Ectodermal cell (in vitro differentiated cells): ENCODE measurements around the gene STK32C.

ENCODE experiments used
- H3K27ac ChIP-seq: 2 replicates; pipeline ENCODE4 v1.7.0; 2013; ENCODE audit warnings: mild to moderate bottlenecking, low read depth, low read length; ENCODE audit not compliant: insufficient read depth, poor library complexity, severe bottlenecking
- H3K27me3 ChIP-seq: 2 replicates; pipeline ENCODE4 v1.7.0; 2013; ENCODE audit warnings: mild to moderate bottlenecking, low read length; ENCODE audit not compliant: insufficient read depth, control insufficient read depth, poor library complexity, severe bottlenecking
- H3K36me3 ChIP-seq: one replicate; pipeline ENCODE4 v1.7.0; 2013; ENCODE audit warnings: low read length; ENCODE audit not compliant: control insufficient read depth, insufficient read depth
- H3K4me1 ChIP-seq: one replicate; pipeline ENCODE4 v1.7.0; 2013; ENCODE audit warnings: low read length; ENCODE audit not compliant: control insufficient read depth, insufficient read depth
- H3K4me3 ChIP-seq: 2 replicates; pipeline ENCODE4 v1.7.0; 2013; ENCODE audit warnings: low read depth, low read length, control low read depth; ENCODE audit not compliant: insufficient read depth
- H3K9me3 ChIP-seq: 2 replicates; pipeline ENCODE4 v1.7.0; 2013; ENCODE audit warnings: mild to moderate bottlenecking, low read length, moderate library complexity; ENCODE audit not compliant: control insufficient read depth
- whole genome bisulfite sequencing, 2 experiments: methylation state at CpG; one replicate each; pipeline ENCODE4 v1.1.7; 2013; ENCODE audit warnings: missing lambda C conversion rate in 2 of 2; 5-methylcytosine and 5-hydroxymethylcytosine counted together

Gene STK32C

DNA sequence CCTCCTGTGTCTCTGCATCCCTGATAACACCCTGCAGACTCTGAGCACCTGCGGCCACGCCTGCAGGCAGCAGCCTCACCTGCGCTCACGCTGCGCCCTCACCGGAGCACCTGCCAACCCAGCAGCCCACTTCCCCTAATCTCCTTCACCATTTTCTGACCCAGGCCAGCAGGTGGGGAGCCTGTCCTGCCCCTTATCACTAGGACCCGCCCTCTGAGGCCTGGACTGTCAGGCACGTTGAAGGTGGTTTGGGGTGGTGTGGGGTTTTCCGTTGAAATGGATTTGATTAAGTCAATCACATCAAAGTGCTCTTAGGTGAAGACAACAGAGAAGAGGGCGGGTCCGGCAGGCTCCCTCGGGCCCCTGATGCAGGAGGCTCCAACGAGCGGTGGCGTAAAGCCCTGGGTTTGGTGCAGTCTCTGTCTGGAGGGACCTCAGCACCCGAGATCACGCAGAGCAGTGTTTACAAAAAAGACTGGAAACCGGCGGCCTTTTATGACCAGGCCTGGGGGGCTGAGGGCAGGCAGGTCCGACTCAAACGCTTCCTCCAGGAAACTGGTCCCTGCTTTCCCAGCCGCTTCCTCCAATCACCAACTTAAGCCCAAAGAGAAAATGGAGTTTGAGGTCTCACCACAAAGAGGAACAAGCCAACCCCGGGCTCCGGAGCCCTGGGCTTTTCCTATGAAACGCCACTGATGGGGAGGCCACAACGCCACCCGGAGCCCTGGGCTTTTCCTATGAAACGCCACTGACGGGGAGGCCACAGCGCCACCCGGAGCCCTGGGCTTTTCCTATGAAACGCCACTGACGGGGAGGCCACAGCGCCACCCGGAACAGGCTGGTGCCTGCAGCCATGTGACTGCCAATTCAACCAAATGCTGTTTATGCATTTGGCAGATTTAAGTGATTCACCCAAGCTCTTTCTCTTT, 75.5 kb downstream of the STK32C start:
- H3K36me3 ChIP-seq: no peaks in the 10 kb centered on the region
- no peak overlapping the region for H3K4me3 ChIP-seq
- 91% methylated on average over 35 of the region's 35 CpGs for WGBS, 2 experiments
- H3K4me1 ChIP-seq: peaks cover 10% of the 10 kb centered on the region
- H3K27me3 ChIP-seq: no peaks in the 10 kb centered on the region
- H3K9me3 ChIP-seq: no peaks in the 10 kb centered on the region
- H3K27ac ChIP-seq: no peak overlapping the region

- Histone ChIP-seq H3K36me3 (no peaks in the 10 kb centered on the region), H3K27me3 (no peaks in the 10 kb centered on the region), H3K4me3 (no peak overlapping the region), H3K9me3 (no peaks in the 10 kb centered on the region), H3K4me1 (peaks cover 7% of the 10 kb centered on the region), H3K27ac (no peak overlapping the region)
- WGBS, 2 experiments: 92 to 95% methylated on average over 13 of the region's 13 CpGs
These were observed 76.1 kb downstream of the STK32C start for GRCh38 chr10:132231656-132232022.

DNA sequence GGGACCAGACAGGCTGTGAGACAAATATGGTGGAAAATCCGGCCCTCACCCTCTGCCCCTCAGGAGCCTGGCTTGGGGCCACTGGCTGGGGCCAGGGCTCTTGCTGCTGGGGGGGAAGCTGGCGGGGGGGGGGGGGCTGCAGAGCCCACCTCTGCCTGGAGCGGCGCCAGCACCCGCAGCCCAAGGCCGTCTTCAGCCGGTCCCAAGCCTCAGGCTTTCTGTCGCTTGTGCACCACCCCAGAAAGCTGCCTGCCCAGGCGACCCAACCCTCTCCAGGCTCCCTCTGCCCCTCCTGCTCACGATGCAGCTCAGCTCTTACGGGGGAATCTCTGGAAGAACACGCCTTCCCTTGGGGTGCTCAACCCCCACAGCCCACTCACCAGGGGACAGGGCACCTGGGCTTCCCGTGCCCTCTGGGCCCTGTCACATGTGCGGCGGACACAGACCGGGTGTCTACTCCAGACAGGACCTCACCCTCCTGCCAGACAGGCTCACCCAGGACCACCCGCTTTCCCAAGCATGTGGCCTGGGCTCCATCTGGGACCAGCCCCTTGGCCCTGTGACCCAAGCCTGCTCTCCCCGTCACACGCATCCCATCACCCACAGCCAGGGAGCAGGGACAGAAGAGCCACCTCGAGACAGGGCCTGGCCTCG, 77.1 kb downstream of the STK32C start:
- Histone ChIP-seq H3K9me3 (no peaks in the 10 kb centered on the region), H3K36me3 (no peaks in the 10 kb centered on the region), H3K27me3 (no peaks in the 10 kb centered on the region), H3K4me1 (peaks cover 7% of the 10 kb centered on the region), H3K4me3 (no peak overlapping the region), H3K27ac (no peak overlapping the region)
- 86 to 88% methylated on average over 21 of the region's 21 CpGs for WGBS, 2 experiments

- Histone ChIP-seq H3K27me3 (no peaks in the 10 kb centered on the region), H3K9me3 (no peaks in the 10 kb centered on the region), H3K27ac (no peak overlapping the region), H3K4me3 (no peak overlapping the region), H3K36me3 (no peaks in the 10 kb centered on the region), H3K4me1 (peaks cover 7% of the 10 kb centered on the region)
- 83 to 84% methylated on average over 36 of the region's 36 CpGs for WGBS, 2 experiments
These were observed 77.8 kb downstream of the STK32C start for GRCh38 chr10:132229834-132230556.

- Histone ChIP-seq H3K9me3 (no peaks in the 10 kb centered on the region), H3K36me3 (no peaks in the 10 kb centered on the region), H3K4me1 (peaks cover 7% of the 10 kb centered on the region), H3K27me3 (no peaks in the 10 kb centered on the region), H3K4me3 (no peak overlapping the region), H3K27ac (no peak overlapping the region)
- WGBS, 2 experiments: 94% methylated on average over 6 of the region's 6 CpGs
These were observed 78.7 kb downstream of the STK32C start for GRCh38 chr10:132229096-132229495.

- 95 to 96% methylated on average over 14 of the region's 14 CpGs for WGBS, 2 experiments
- H3K9me3 ChIP-seq: no peaks in the 10 kb centered on the region
- no peak overlapping the region for H3K27ac ChIP-seq
- no peak overlapping the region for H3K4me3 ChIP-seq
- no peaks in the 10 kb centered on the region for H3K27me3 ChIP-seq
- H3K36me3 ChIP-seq: no peaks in the 10 kb centered on the region
- peaks cover 7% of the 10 kb centered on the region for H3K4me1 ChIP-seq
These were observed 79.1 kb downstream of the STK32C start for GRCh38 chr10:132228616-132229015.

- WGBS, 2 experiments: 95% methylated on average over 29 of the region's 29 CpGs
- Histone ChIP-seq H3K9me3 (no peaks in the 10 kb centered on the region), H3K4me3 (no peak overlapping the region), H3K27ac (no peak overlapping the region), H3K36me3 (no peaks in the 10 kb centered on the region), H3K27me3 (no peaks in the 10 kb centered on the region), H3K4me1 (peaks cover 7% of the 10 kb centered on the region)
These were observed 79.8 kb downstream of the STK32C start for GRCh38 chr10:132227851-132228390.

- WGBS, 2 experiments: 93 to 94% methylated on average over 27 of the region's 27 CpGs
- no peaks in the 10 kb centered on the region for H3K27me3 ChIP-seq
- H3K27ac ChIP-seq: no peak overlapping the region
- H3K9me3 ChIP-seq: no peaks in the 10 kb centered on the region
- no peaks in the 10 kb centered on the region for H3K36me3 ChIP-seq
- peaks cover 7% of the 10 kb centered on the region for H3K4me1 ChIP-seq
- no peak overlapping the region for H3K4me3 ChIP-seq
These were observed 81.0 kb downstream of the STK32C start for GRCh38 chr10:132226586-132227405.

- H3K4me1 ChIP-seq: peaks cover 2% of the 10 kb centered on the region
- H3K27ac ChIP-seq: no peak overlapping the region
- H3K4me3 ChIP-seq: no peak overlapping the region
- no peaks in the 10 kb centered on the region for H3K36me3 ChIP-seq
- WGBS, 2 experiments: 81 to 86% methylated on average over 8 of the region's 8 CpGs
- no peaks in the 10 kb centered on the region for H3K9me3 ChIP-seq
- no peaks in the 10 kb centered on the region for H3K27me3 ChIP-seq
These were observed 81.9 kb downstream of the STK32C start for GRCh38 chr10:132225849-132226205.
